Testis (tissue), 3 donors: ENCODE measurements around the gene AKT1. TPM values are rescaled to one million over a fixed set of nuclear protein-coding genes. Genes with fewer than 3 reads are reported as not detected.
A peak's percentile ranks its signal among the peaks of the same experiment; 100 is the strongest.

Experiments
- DNase-seq: peaks from one replicate; pipeline ENCODE4 v3.0.0-alpha.2; 2019
- H3K27ac ChIP-seq, 2 donors: fragments of 200-600 bp; sonication (generic); one replicate each; pipeline ENCODE4 v1.5.1; 2019
- H3K27me3 ChIP-seq: fragments of 200-600 bp; sonication (generic); one replicate; pipeline ENCODE4 v1.5.1; 2019
- H3K36me3 ChIP-seq: fragments of 200-600 bp; sonication (generic); one replicate; pipeline ENCODE4 v1.5.1; 2017; ENCODE audit warnings: low read depth; ENCODE audit errors: missing control alignments
- H3K4me1 ChIP-seq: fragments of 200-600 bp; sonication (generic); one replicate; pipeline ENCODE4 v1.5.1; 2019
- H3K4me3 ChIP-seq, 2 donors: fragments of 200-600 bp; sonication (generic); one replicate each; pipeline ENCODE4 v1.5.1; 2017 to 2019
- H3K9me3 ChIP-seq: fragments of 200-600 bp; sonication (generic); one replicate; pipeline ENCODE4 v1.5.1; 2017
- CTCF ChIP-seq, 3 experiments: fragments of 450-650 bp in 2 of 3; fragments of 200-600 bp in 1 of 3; sonication (generic) in 1 of 3; IDR thresholded peaks; one replicate each; pipeline ENCODE4 v1.5.1; 2016 to 2019; ENCODE audit warnings: antibody characterized with exemption in 3 of 3, mild to moderate bottlenecking in 2 of 3, moderate library complexity in 1 of 3
- POLR2A ChIP-seq: fragments of 450-650 bp; IDR thresholded peaks from one replicate; pipeline ENCODE4 v1.6.1; 2017; ENCODE audit warnings: antibody characterized with exemption, mild to moderate bottlenecking, moderate library complexity
- WGBS, 2 donors: methylation state at CpG; one replicate each; pipeline ENCODE4 v1.1.5; 2018; 5-methylcytosine and 5-hydroxymethylcytosine counted together
- intact Hi-C: fragments of 100-400 bp; cut with DNase I; formaldehyde crosslinking; loops from one replicate; pipeline ENCODE4 v1.15.1; 2023; ENCODE audit warnings: low total_unique reads
- polyA plus RNA-seq: library from polyadenylated mRNA; stranded (reverse); fragments of 350-450 nt; fragmentation: Illumina TruSeq; extraction: RNeasy Lipid Tissue Mini Kit (QIAGEN cat#74804); gene quantifications from one replicate; pipeline ENCODE4 v1.2.3, GENCODE V29; 2014; ENCODE audit warnings: low read depth, low replicate concordance; ENCODE audit not compliant: insufficient read depth
- total RNA-seq, 2 donors: library from RNA; depleted of rRNA; stranded (reverse); fragments of >200 nt; gene quantifications; one replicate each; pipeline ENCODE4 v1.2.3, GENCODE V29; 2016

AKT1 gene
- total and polyA plus RNA-seq, 3 donors from 2014 or later: 68.2 to 125 (median 106) TPM

DNA sequence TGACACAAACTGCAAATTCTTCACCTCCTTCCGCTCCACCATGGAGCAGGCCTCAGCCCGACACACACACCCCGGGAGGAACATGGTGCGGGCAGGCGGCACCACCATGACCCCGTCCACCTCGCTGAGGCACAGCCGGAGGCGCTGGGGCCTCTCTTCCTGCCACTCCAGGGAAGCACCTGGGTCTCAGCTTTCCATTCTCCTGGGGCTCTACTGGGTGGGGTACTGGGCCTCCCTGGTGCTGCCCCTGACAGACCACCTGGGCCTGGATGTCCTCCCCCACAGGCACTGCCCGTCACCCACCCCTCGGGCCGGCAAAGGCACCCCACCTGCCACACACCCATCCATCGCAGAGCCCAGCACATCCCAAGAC lies 9.9 kb downstream of the AKT1 start:
- no peaks in the 10 kb centered on the region for H3K9me3 ChIP-seq
- peaks cover 38% of the 10 kb centered on the region for H3K4me1 ChIP-seq
- no peaks in the 10 kb centered on the region for H3K36me3 ChIP-seq
- intact Hi-C loops: no loop called here
- no peaks in the 10 kb centered on the region for H3K27me3 ChIP-seq
- H3K27ac ChIP-seq: no peak overlapping the region
- 90 to 91% methylated on average over 4 to 13 of the region's 13 CpGs for WGBS, 2 donors
- TF ChIP-seq CTCF (IDR thresholded peaks at IDR 0.05) (no peak), POLR2A (no peak)
- no peak for DNase-seq
- no peak overlapping the region for H3K4me3 ChIP-seq

DNA sequence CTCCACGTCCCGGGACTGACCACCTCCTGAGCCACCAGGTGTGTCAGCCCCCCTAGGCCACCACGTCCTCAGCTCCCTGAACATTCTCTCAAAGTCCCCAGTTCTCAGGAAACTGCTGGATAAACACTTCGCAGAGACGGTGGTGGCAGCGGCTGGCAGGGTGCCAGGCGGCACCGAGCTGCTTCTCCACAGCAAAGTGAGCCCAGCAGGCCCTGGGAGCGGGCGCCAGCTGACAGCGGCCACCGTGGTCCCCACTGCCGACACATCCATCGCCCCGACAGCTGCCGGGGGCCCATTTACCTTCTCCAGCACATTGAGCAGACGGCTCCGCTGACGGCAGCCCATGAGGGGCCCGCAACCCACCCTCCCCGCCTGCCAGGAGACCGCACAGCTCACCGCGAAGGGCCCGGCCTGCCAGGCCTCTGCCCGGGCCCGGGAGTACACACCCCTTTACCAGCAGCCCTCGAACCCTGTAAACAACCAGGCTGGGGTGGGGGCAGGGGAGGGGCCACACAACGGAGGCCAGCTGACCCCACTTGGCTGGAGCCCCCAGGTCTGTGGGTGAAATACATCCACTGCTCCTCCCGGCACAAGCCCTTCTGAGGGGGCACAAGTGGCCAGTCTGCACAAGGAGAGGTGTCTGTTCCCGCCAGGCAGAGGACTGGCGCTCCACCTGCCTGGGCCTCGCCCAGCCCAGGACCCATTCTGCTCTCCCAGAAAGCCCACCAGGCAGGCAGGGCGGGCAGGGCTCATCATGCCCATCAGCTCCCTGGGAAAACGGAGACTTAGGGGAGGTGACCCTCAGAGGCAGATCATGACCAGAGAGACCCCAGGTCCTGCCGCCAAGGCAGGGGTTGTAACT lies 10.5 kb downstream of the AKT1 start:
- Histone ChIP-seq H3K36me3 (no peaks in the 10 kb centered on the region), H3K9me3 (no peaks in the 10 kb centered on the region), H3K4me1 (peaks cover 38% of the 10 kb centered on the region), H3K27ac (no peak overlapping the region), H3K27me3 (no peaks in the 10 kb centered on the region), H3K4me3 (no peak overlapping the region)
- peak; percentile 52 for DNase-seq
- no peak for TF ChIP-seq POLR2A
- no peak for TF ChIP-seq CTCF (IDR thresholded peaks at IDR 0.05)
- 75 to 89% methylated on average over 12 to 36 of the region's 36 CpGs for WGBS, 2 donors
- intact Hi-C loops: no loop called here

DNA sequence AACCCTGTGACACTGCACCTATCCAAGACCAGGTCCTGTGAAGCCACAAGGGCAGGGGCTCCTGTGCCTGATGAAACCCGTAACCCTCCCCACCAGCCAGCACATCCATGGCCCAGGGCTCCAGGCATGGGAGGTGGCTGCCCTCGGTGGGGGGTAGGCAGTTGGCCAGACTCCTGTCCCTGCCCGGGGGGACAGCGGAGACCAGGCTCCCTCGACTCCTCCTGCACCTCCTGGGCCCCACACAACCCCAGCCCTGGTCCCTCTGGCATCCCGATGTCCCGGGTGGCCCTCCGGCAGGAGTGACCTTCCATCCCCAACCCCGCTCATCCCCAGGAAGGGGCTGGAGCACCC lies 11.4 kb downstream of the AKT1 start:
- H3K4me3 ChIP-seq: no peak overlapping the region
- no peak overlapping the region for H3K27ac ChIP-seq
- intact Hi-C loops: no loop called here
- H3K9me3 ChIP-seq: no peaks in the 10 kb centered on the region
- WGBS, 2 donors: 88 to 100% methylated on average over 1 to 9 of the region's 9 CpGs
- H3K4me1 ChIP-seq: peaks cover 36% of the 10 kb centered on the region
- no peak for DNase-seq
- H3K36me3 ChIP-seq: no peaks in the 10 kb centered on the region
- H3K27me3 ChIP-seq: no peaks in the 10 kb centered on the region
- TF ChIP-seq CTCF (IDR thresholded peaks at IDR 0.05) (no peak), POLR2A (no peak)

GRCh38 chr14:104783484-104784217 lies 11.9 kb downstream of the AKT1 start:
- H3K36me3 ChIP-seq: no peaks in the 10 kb centered on the region

More at GRCh38 chr14:104783484-104784217, 11.9 kb downstream of the AKT1 start:
- TF ChIP-seq CTCF (IDR thresholded peaks at IDR 0.05): no peak
- no peak for TF ChIP-seq POLR2A
- Histone ChIP-seq H3K27me3 (no peaks in the 10 kb centered on the region), H3K27ac (no peak overlapping the region), H3K4me3 (no peak overlapping the region), H3K4me1 (peaks cover 30% of the 10 kb centered on the region), H3K9me3 (no peaks in the 10 kb centered on the region)
- no peak for DNase-seq
- intact Hi-C loops: no loop called here
- 77 to 86% methylated on average over 6 to 16 of the region's 16 CpGs for WGBS, 2 donors
